ENCODE results near the gene OGFOD3.

OGFOD3 gene

GRCh38 chr17:82372249-82373071, 45.9 kb downstream of the OGFOD3 start:
- ATAC-seq (ENCODE audit: low read depth) (no peak), DNase-seq (ENCODE audit: low spot score) (peak; percentile 66)
- Histone ChIP-seq H3K4me3 (ENCODE audit: severe bottlenecking) (no peak overlapping the region), H3K27me3 (ENCODE audit: insufficient read depth, poor library complexity, severe bottlenecking) (peaks cover 64% of the 10 kb centered on the region), H3K27ac (ENCODE audit: poor library complexity, severe bottlenecking) (no peak overlapping the region), H3K9me3 (ENCODE audit: severe bottlenecking) (no peaks in the 10 kb centered on the region), H3K4me1 (ENCODE audit: insufficient read depth, poor library complexity, severe bottlenecking) (no peaks in the 10 kb centered on the region), H3K36me3 (ENCODE audit: low read depth) (no peaks in the 10 kb centered on the region)
- no peak for TF ChIP-seq CTCF (IDR thresholded peaks at IDR 0.05; ENCODE audit: poor library complexity, severe bottlenecking)

- Histone ChIP-seq H3K36me3 (ENCODE audit: low read depth) (no peaks in the 10 kb centered on the region), H3K27ac (ENCODE audit: poor library complexity, severe bottlenecking) (no peak within 1 kb of the TSS), H3K9me3 (ENCODE audit: severe bottlenecking) (no peaks in the 10 kb centered on the region), H3K27me3 (ENCODE audit: insufficient read depth, poor library complexity, severe bottlenecking) (peaks cover 62% of the 10 kb centered on the region), H3K4me3 (ENCODE audit: severe bottlenecking) (no peak within 1 kb of the TSS), H3K4me1 (ENCODE audit: insufficient read depth, poor library complexity, severe bottlenecking) (no peaks in the 10 kb centered on the region)
- TF ChIP-seq CTCF (IDR thresholded peaks at IDR 0.05; ENCODE audit: poor library complexity, severe bottlenecking), result no peak
- DNase-seq (ENCODE audit: low spot score) (peak; percentile 62), ATAC-seq (ENCODE audit: low read depth) (no peak)
Observed at GRCh38 chr17:82371333-82372248, 46.8 kb downstream of the OGFOD3 start, which contains the start of gene UTS2R. Gene UTS2R (plus strand): TSS chr17:82371765. CDS start chr17:82374325, 2,560 bp downstream.

GRCh38 chr17:82370471-82371332, 47.7 kb downstream of the OGFOD3 start:
- H3K27me3 ChIP-seq (ENCODE audit: insufficient read depth, poor library complexity, severe bottlenecking), result peaks cover 55% of the 10 kb centered on the region
- no peaks in the 10 kb centered on the region for H3K9me3 ChIP-seq (ENCODE audit: severe bottlenecking)
- TF ChIP-seq CTCF (IDR thresholded peaks at IDR 0.05; ENCODE audit: poor library complexity, severe bottlenecking), result no peak
- no peak overlapping the region for H3K4me3 ChIP-seq (ENCODE audit: severe bottlenecking)
- H3K27ac ChIP-seq (ENCODE audit: poor library complexity, severe bottlenecking), result no peak overlapping the region
- ATAC-seq (ENCODE audit: low read depth), result no peak
- no peaks in the 10 kb centered on the region for H3K4me1 ChIP-seq (ENCODE audit: insufficient read depth, poor library complexity, severe bottlenecking)
- H3K36me3 ChIP-seq (ENCODE audit: low read depth), result no peaks in the 10 kb centered on the region
- DNase-seq (ENCODE audit: low spot score), result no peak

- TF ChIP-seq CTCF (IDR thresholded peaks at IDR 0.05; ENCODE audit: poor library complexity, severe bottlenecking), result no peak
- H3K4me3 ChIP-seq (ENCODE audit: severe bottlenecking), result no peak overlapping the region
- H3K9me3 ChIP-seq (ENCODE audit: severe bottlenecking), result no peaks in the 10 kb centered on the region
- peaks cover 40% of the 10 kb centered on the region for H3K27me3 ChIP-seq (ENCODE audit: insufficient read depth, poor library complexity, severe bottlenecking)
- no peak for DNase-seq (ENCODE audit: low spot score)
- ATAC-seq (ENCODE audit: low read depth), result no peak
- no peaks in the 10 kb centered on the region for H3K4me1 ChIP-seq (ENCODE audit: insufficient read depth, poor library complexity, severe bottlenecking)
- no peaks in the 10 kb centered on the region for H3K36me3 ChIP-seq (ENCODE audit: low read depth)
- no peak overlapping the region for H3K27ac ChIP-seq (ENCODE audit: poor library complexity, severe bottlenecking)
Observed at GRCh38 chr17:82369211-82369610, 49.2 kb downstream of the OGFOD3 start.
